Mesendoderm (in vitro differentiated cells): ENCODE results near the gene JAZF1.

Experiments used
- DNase-seq: peaks from one replicate; pipeline ENCODE4 v3.0.0; 2013
- H2AK5ac ChIP-seq: 2 replicates; pipeline ENCODE4 v1.6.1; 2013; ENCODE audit warnings: low read length, inconsistent platforms
- H2BK120ac ChIP-seq: 2 replicates; pipeline ENCODE4 v1.6.1; 2013; ENCODE audit warnings: low read depth, mild to moderate bottlenecking, low read length, moderate library complexity, mixed read lengths
- H2BK15ac ChIP-seq: replicated peaks from 2 replicates; pipeline ENCODE4 v1.6.1; 2013; ENCODE audit warnings: low read depth, mild to moderate bottlenecking, moderate library complexity
- H2BK5ac ChIP-seq: 2 replicates; pipeline ENCODE4 v1.6.1; 2013; ENCODE audit warnings: low read length, inconsistent platforms
- H3K18ac ChIP-seq: 2 replicates; pipeline ENCODE4 v1.6.1; 2013; ENCODE audit warnings: mild to moderate bottlenecking, low read length, mixed read lengths
- H3K23ac ChIP-seq: one replicate; pipeline ENCODE4 v1.6.1; 2013; ENCODE audit warnings: low read length
- H3K27ac ChIP-seq: 2 replicates; pipeline ENCODE4 v1.5.1; 2013; ENCODE audit warnings: low read depth, mild to moderate bottlenecking, inconsistent platforms, low read length, moderate library complexity
- H3K27me3 ChIP-seq: 2 replicates; pipeline ENCODE4 v1.6.1; 2013; ENCODE audit warnings: low read length, control low read depth, mild to moderate bottlenecking, inconsistent platforms; ENCODE audit not compliant: insufficient read depth, poor library complexity
- H3K36me3 ChIP-seq: 2 replicates; pipeline ENCODE4 v1.6.1; 2013; ENCODE audit warnings: low read length, inconsistent platforms; ENCODE audit not compliant: control insufficient read depth, insufficient read depth
- H3K4ac ChIP-seq: one replicate; pipeline ENCODE4 v1.6.1; 2013; ENCODE audit warnings: low read depth, mild to moderate bottlenecking, low read length, moderate library complexity
- H3K4me1 ChIP-seq: 2 replicates; pipeline ENCODE4 v1.6.1; 2013; ENCODE audit warnings: low read depth, low read length, inconsistent platforms; ENCODE audit not compliant: control insufficient read depth
- H3K4me2 ChIP-seq: 2 replicates; pipeline ENCODE4 v1.6.1; 2013; ENCODE audit warnings: low read length
- H3K4me3 ChIP-seq: 2 replicates; pipeline ENCODE4 v1.5.1; 2013; ENCODE audit warnings: mild to moderate bottlenecking, low read length
- H3K56ac ChIP-seq: one replicate; pipeline ENCODE4 v1.6.1; 2013; ENCODE audit warnings: low read length
- H3K79me1 ChIP-seq: 2 replicates; pipeline ENCODE4 v1.6.1; 2013; ENCODE audit warnings: low read length, inconsistent platforms
- H3K79me2 ChIP-seq: 2 replicates; pipeline ENCODE4 v1.6.1; 2013; ENCODE audit warnings: mild to moderate bottlenecking, low read length; ENCODE audit not compliant: control insufficient read depth, insufficient read depth
- H3K9ac ChIP-seq: 2 replicates; pipeline ENCODE4 v1.6.1; 2013; ENCODE audit warnings: low read length, inconsistent platforms
- H4K5ac ChIP-seq: one replicate; pipeline ENCODE4 v1.6.1; 2013; ENCODE audit warnings: low read length
- H4K8ac ChIP-seq: one replicate; pipeline ENCODE4 v1.6.1; 2013; ENCODE audit warnings: low read depth, mild to moderate bottlenecking, control low read depth, low read length, moderate library complexity
- WGBS: extraction: QIAGEN DNeasy Blood & Tissue Kit; methylation state at CpG from one replicate; pipeline ENCODE4 v1.1.7; 2013; ENCODE audit warnings: low lambda C conversion rate, missing lambda C conversion rate; ENCODE audit not compliant: insufficient coverage; ENCODE audit errors: extremely low coverage; 5-methylcytosine and 5-hydroxymethylcytosine counted together

JAZF1 gene

DNA sequence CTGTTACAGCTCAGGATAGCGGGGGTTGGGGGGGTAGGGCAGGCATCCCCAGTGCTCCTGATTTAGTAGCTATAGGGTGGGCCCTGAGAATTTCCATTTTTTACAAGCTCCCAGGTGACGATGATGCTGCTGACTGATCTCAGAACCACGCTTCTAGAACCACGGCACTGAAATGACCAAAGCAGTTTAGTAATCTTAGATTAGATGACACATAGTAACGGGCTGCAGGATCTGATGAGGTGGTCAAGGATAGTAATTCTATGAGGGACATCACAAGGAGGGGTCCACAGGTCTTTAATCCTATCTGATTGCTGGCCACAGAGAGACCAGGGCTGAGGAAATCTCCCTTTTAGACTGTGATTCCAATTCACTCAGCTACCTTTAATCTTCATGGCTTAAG is 167.2 kb downstream of the JAZF1 start:
- Histone ChIP-seq H3K18ac (no peak overlapping the region), H2BK120ac (no peak overlapping the region), H2BK15ac (no peak overlapping the region), H3K79me1 (no peaks in the 10 kb centered on the region), H3K36me3 (no peaks in the 10 kb centered on the region), H3K4me2 (no peak overlapping the region), H3K27ac (no peak overlapping the region), H3K56ac (no peak overlapping the region), H4K5ac (no peak overlapping the region), H3K4me1 (no peaks in the 10 kb centered on the region), H3K4ac (no peak overlapping the region), H3K27me3 (no peaks in the 10 kb centered on the region), H2AK5ac (no peak overlapping the region), H3K9ac (no peak overlapping the region), H2BK5ac (no peak overlapping the region), H3K79me2 (no peaks in the 10 kb centered on the region), H4K8ac (no peak overlapping the region), H3K23ac (no peak overlapping the region), H3K4me3 (no peak overlapping the region)
- no peak for DNase-seq
- WGBS = no CpG with 5 or more reads among the region's 5 CpGs

- Histone ChIP-seq H3K36me3 (no peaks in the 10 kb centered on the region), H3K9ac (no peak overlapping the region), H3K27me3 (no peaks in the 10 kb centered on the region), H3K56ac (no peak overlapping the region), H2AK5ac (no peak overlapping the region), H4K8ac (no peak overlapping the region), H3K23ac (no peak overlapping the region), H2BK5ac (no peak overlapping the region), H2BK15ac (no peak overlapping the region), H3K4me1 (no peaks in the 10 kb centered on the region), H3K27ac (no peak overlapping the region), H3K79me2 (no peaks in the 10 kb centered on the region), H4K5ac (no peak overlapping the region), H3K18ac (no peak overlapping the region), H3K4me2 (no peak overlapping the region), H3K4ac (no peak overlapping the region), H2BK120ac (no peak overlapping the region), H3K4me3 (no peak overlapping the region), H3K79me1 (no peaks in the 10 kb centered on the region)
- no CpG with 5 or more reads among the region's 2 CpGs for WGBS
- DNase-seq = no peak
Observed at GRCh38 chr7:28013019-28013418, 167.6 kb downstream of the JAZF1 start.

- Histone ChIP-seq H3K4me1 (no peaks in the 10 kb centered on the region), H2AK5ac (no peak overlapping the region), H3K4me2 (no peak overlapping the region), H3K79me2 (no peaks in the 10 kb centered on the region), H3K27ac (no peak overlapping the region), H3K4me3 (no peak overlapping the region), H3K79me1 (no peaks in the 10 kb centered on the region), H4K5ac (no peak overlapping the region), H2BK120ac (no peak overlapping the region), H4K8ac (no peak overlapping the region), H3K9ac (no peak overlapping the region), H3K4ac (no peak overlapping the region), H2BK5ac (no peak overlapping the region), H2BK15ac (no peak overlapping the region), H3K23ac (no peak overlapping the region), H3K56ac (no peak overlapping the region), H3K18ac (no peak overlapping the region), H3K27me3 (no peaks in the 10 kb centered on the region), H3K36me3 (no peaks in the 10 kb centered on the region)
- DNase-seq = no peak
- WGBS = no CpG with 5 or more reads among the region's 2 CpGs
Observed at GRCh38 chr7:28008911-28009310, 171.7 kb downstream of the JAZF1 start.

DNA sequence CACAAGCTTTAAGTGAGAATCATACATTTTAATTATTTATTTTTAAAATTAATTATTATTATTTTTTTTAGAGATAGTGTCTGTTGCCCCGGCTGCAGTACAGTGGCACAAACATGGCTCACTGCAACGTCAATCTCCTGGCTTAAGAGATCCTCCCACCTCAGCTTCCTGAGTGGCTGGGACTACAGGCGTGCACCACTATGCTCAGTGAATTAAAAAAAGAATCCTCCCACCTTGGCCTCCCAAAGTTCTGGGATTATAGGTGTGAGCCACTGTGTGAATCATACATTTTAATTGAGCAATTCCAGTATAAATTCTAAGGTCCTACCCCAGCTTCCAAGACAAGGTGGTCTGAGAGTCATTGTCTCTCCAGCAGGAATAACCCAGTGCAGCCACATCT is 172.4 kb downstream of the JAZF1 start:
- DNase-seq = no peak
- Histone ChIP-seq H3K4me3 (no peak overlapping the region), H3K4ac (no peak overlapping the region), H2BK5ac (no peak overlapping the region), H2AK5ac (no peak overlapping the region), H4K8ac (no peak overlapping the region), H4K5ac (no peak overlapping the region), H2BK120ac (no peak overlapping the region), H3K4me2 (no peak overlapping the region), H3K9ac (no peak overlapping the region), H3K4me1 (no peaks in the 10 kb centered on the region), H3K79me1 (no peaks in the 10 kb centered on the region), H3K56ac (no peak overlapping the region), H3K27ac (no peak overlapping the region), H3K23ac (no peak overlapping the region), H3K18ac (no peak overlapping the region), H2BK15ac (no peak overlapping the region), H3K36me3 (no peaks in the 10 kb centered on the region), H3K79me2 (no peaks in the 10 kb centered on the region), H3K27me3 (no peaks in the 10 kb centered on the region)
- WGBS = no CpG with 5 or more reads among the region's 3 CpGs

DNA sequence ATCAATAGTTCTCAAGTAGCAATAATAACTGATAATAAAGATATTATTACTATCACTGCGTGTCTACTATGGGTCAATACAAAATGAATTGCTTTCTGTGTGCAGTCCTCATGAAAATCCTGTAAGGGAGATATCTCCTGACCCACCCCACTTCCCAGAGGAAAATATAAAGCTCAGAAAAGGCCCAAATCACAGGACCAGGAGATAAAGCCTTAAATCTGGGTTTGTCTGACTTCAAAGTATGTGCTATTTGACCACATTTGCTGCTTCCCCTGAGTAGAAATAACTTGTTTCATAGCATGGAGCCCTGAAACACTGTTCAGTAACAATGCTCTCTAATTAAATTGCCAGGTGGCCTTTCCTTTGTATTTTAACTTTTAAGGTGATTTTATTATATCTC is 174.1 kb downstream of the JAZF1 start:
- Histone ChIP-seq H3K4me2 (no peak overlapping the region), H3K27me3 (no peaks in the 10 kb centered on the region), H3K9ac (no peak overlapping the region), H3K79me2 (no peaks in the 10 kb centered on the region), H4K8ac (no peak overlapping the region), H2BK15ac (no peak overlapping the region), H3K79me1 (no peaks in the 10 kb centered on the region), H3K4ac (no peak overlapping the region), H3K4me3 (no peak overlapping the region), H3K23ac (no peak overlapping the region), H2BK5ac (no peak overlapping the region), H2BK120ac (no peak overlapping the region), H4K5ac (no peak overlapping the region), H2AK5ac (no peak overlapping the region), H3K36me3 (no peaks in the 10 kb centered on the region), H3K18ac (no peak overlapping the region), H3K56ac (no peak overlapping the region), H3K4me1 (no peaks in the 10 kb centered on the region), H3K27ac (no peak overlapping the region)
- DNase-seq = no peak
- no CpG with 5 or more reads among the region's 1 CpG for WGBS

- Histone ChIP-seq H3K36me3 (no peaks in the 10 kb centered on the region), H3K56ac (no peak overlapping the region), H2BK15ac (no peak overlapping the region), H3K27ac (peak overlapping the region; percentile 38), H3K79me2 (no peaks in the 10 kb centered on the region), H3K4me2 (no peak overlapping the region), H2BK5ac (no peak overlapping the region), H3K4ac (no peak overlapping the region), H3K4me1 (no peaks in the 10 kb centered on the region), H4K8ac (no peak overlapping the region), H2BK120ac (no peak overlapping the region), H3K4me3 (no peak overlapping the region), H2AK5ac (no peak overlapping the region), H3K27me3 (no peaks in the 10 kb centered on the region), H4K5ac (no peak overlapping the region), H3K23ac (no peak overlapping the region), H3K9ac (no peak overlapping the region), H3K79me1 (no peaks in the 10 kb centered on the region), H3K18ac (peak overlapping the region; percentile 51)
- no CpG with 5 or more reads among the region's 1 CpG for WGBS
- no peak for DNase-seq
Observed at GRCh38 chr7:28005847-28006231, 174.8 kb downstream of the JAZF1 start.
